HG02973 (cell line): ENCODE measurements around the gene WRNIP1.
A peak's percentile ranks its signal among the peaks of the same experiment; 100 is the strongest.
"Not testable (repeated sequence)": the region's sequence is repeated elsewhere in the genome, so short reads cannot be mapped to it uniquely, and the experiment has no call there.

Source experiments
- ATAC-seq: cut with Tn5 transposase; IDR thresholded peaks from one replicate; pipeline ENCODE4 v1.9.1; 2021; ENCODE audit warnings: moderate library complexity; ENCODE audit not compliant: unreplicated experiment

The WRNIP1 gene

GRCh38 chr6:2782825-2783187 lies 17.6 kb downstream of the WRNIP1 start:
- ATAC-seq: no peak

GRCh38 chr6:2783188-2783963 lies 18.2 kb downstream of the WRNIP1 start:
- no peak for ATAC-seq

- ATAC-seq: no peak
Measured at GRCh38 chr6:2784061-2784460, 18.9 kb downstream of the WRNIP1 start.

- no peak for ATAC-seq
Measured at GRCh38 chr6:2784930-2785329, 19.7 kb downstream of the WRNIP1 start.

- ATAC-seq: no peak
Measured at GRCh38 chr6:2786269-2786668, 21.1 kb downstream of the WRNIP1 start.

- peak; percentile 54 for ATAC-seq
Measured at GRCh38 chr6:2790588-2791449, 25.6 kb downstream of the WRNIP1 start.

- no peak for ATAC-seq
Measured at GRCh38 chr6:2791450-2791974, 26.3 kb downstream of the WRNIP1 start.

GRCh38 chr6:2792330-2793110 lies 27.3 kb downstream of the WRNIP1 start:
- no peak for ATAC-seq

- no peak for ATAC-seq
Measured at GRCh38 chr6:2793534-2794151, 28.4 kb downstream of the WRNIP1 start.

- no peak for ATAC-seq
Measured at GRCh38 chr6:2794171-2794730, 29.1 kb downstream of the WRNIP1 start.

GRCh38 chr6:2795162-2795561 lies 30.0 kb downstream of the WRNIP1 start:
- no peak for ATAC-seq

GRCh38 chr6:2795956-2796355 lies 30.8 kb downstream of the WRNIP1 start:
- ATAC-seq: no peak

- no peak for ATAC-seq
Measured at GRCh38 chr6:2796861-2797260, 31.7 kb downstream of the WRNIP1 start.

- ATAC-seq: no peak
Measured at GRCh38 chr6:2797564-2798031, 32.4 kb downstream of the WRNIP1 start.

GRCh38 chr6:2798586-2799134 lies 33.5 kb downstream of the WRNIP1 start:
- no peak for ATAC-seq

- no peak for ATAC-seq
Measured at GRCh38 chr6:2799936-2800527, 34.8 kb downstream of the WRNIP1 start.

GRCh38 chr6:2800552-2801316 lies 35.5 kb downstream of the WRNIP1 start:
- ATAC-seq: no peak

- ATAC-seq: not testable (repeated sequence)
Measured at GRCh38 chr6:2801687-2802086, 36.5 kb downstream of the WRNIP1 start.

- no peak for ATAC-seq
Measured at GRCh38 chr6:2802521-2803060, 37.4 kb downstream of the WRNIP1 start.
